Measurements from ENCODE around the gene C19orf73. TPM values are rescaled to one million over a fixed set of nuclear protein-coding genes. Genes with fewer than 3 reads are reported as not detected.

C19orf73 gene
- total and polyA plus RNA-seq, 8 donors: 3.4 to 4.2 (median 3.7) TPM; not detected in 5

DNA sequence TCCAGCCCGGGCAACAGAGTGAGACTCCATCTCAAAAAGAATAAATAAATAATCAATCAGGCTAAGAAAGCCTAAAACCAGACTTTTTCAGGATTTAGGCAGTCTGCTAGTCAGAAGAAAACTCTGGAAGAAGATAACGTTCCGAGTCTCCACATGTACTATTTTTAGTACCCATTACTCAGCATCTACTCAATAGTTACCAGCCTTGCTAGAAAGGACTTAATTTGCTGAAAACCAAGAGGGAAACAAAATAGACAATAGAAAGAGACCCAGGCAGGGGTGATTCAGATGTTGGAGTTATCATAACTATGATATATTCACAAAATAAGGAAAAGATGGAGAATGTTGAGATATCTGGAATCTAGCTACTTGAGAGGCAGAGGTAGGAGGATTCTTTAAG, 8.4 kb downstream of the C19orf73 start:
- Histone ChIP-seq H3K4me1 (peaks cover 12 to 34% (median 25%) of the 10 kb centered on the region in 4 donors), H3K36me3 (peaks cover 27 to 42% (median 40%) of the 10 kb centered on the region in 4 donors), H3K27me3 (no peaks in the 10 kb centered on the region), H3K9me3 (no peaks in the 10 kb centered on the region), H3K27ac (no peak overlapping the region), H3K4me3 (no peak overlapping the region)
- intact Hi-C loops (cut with DNase I; ENCODE audit: low total_unique reads): no loop called here
- WGBS, 5 donors: 27 to 42% (median 31%) methylated on average over 3 of the region's 3 CpGs
- no peak for DNase-seq
- TF ChIP-seq, protein P1, sequence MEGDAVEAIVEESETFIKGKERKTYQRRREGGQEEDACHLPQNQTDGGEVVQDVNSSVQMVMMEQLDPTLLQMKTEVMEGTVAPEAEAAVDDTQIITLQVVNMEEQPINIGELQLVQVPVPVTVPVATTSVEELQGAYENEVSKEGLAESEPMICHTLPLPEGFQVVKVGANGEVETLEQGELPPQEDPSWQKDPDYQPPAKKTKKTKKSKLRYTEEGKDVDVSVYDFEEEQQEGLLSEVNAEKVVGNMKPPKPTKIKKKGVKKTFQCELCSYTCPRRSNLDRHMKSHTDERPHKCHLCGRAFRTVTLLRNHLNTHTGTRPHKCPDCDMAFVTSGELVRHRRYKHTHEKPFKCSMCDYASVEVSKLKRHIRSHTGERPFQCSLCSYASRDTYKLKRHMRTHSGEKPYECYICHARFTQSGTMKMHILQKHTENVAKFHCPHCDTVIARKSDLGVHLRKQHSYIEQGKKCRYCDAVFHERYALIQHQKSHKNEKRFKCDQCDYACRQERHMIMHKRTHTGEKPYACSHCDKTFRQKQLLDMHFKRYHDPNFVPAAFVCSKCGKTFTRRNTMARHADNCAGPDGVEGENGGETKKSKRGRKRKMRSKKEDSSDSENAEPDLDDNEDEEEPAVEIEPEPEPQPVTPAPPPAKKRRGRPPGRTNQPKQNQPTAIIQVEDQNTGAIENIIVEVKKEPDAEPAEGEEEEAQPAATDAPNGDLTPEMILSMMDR (IDR thresholded peaks at IDR 0.05): no peak

DNA sequence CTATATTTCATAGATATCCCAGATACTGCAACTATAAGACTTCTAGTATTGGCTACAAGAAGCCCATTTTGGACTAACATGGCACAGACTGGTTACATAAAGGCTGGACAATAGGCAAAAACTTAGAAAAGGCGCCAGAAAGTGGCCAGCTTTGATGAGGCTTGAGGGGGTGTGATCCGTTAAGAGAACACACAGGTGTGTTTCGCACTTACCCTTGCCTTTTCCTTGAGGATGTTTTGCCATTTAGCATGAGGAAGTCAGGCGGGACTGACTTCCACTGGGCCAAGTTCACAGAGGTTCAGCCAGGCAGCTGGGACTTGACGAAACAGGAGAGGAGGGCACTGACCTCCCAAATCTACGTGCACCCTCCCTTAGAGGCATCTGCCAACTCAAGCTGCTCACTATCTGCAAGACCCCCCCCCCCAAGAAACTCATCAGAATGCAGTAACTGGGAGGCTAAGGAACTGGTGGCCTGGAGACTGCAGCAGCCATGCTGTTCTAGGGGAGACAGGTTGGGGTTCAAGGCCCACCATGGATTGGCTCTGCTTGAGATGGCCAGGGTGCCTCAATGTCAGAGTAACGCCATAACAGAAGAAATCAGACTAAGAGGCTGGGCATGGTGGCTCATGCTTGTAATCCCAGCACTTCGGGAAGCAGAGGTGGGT, 9.2 kb downstream of the C19orf73 start:
- H3K27me3 ChIP-seq: no peaks in the 10 kb centered on the region
- 80 to 86% (median 83%) methylated on average over 7 to 8 of the region's 8 CpGs for WGBS, 5 donors
- TF ChIP-seq, protein P1 (IDR thresholded peaks at IDR 0.05): no peak
- TF ChIP-seq EP300 (IDR thresholded peaks at IDR 0.05): no peak
- no peak for TF ChIP-seq POLR2AphosphoS5 (IDR thresholded peaks at IDR 0.05)
- TF ChIP-seq POLR2A (IDR thresholded peaks at IDR 0.05): no peak
- H3K36me3 ChIP-seq: peaks cover 36 to 51% (median 48%) of the 10 kb centered on the region in 4 donors
- H3K27ac ChIP-seq: no peak overlapping the region
- intact Hi-C loops (cut with DNase I; ENCODE audit: low total_unique reads): no loop called here
- DNase-seq: no peak
- no peak overlapping the region for H3K4me3 ChIP-seq
- H3K4me1 ChIP-seq: peaks cover 9 to 25% (median 18%) of the 10 kb centered on the region in 4 donors
- no peaks in the 10 kb centered on the region for H3K9me3 ChIP-seq

DNA sequence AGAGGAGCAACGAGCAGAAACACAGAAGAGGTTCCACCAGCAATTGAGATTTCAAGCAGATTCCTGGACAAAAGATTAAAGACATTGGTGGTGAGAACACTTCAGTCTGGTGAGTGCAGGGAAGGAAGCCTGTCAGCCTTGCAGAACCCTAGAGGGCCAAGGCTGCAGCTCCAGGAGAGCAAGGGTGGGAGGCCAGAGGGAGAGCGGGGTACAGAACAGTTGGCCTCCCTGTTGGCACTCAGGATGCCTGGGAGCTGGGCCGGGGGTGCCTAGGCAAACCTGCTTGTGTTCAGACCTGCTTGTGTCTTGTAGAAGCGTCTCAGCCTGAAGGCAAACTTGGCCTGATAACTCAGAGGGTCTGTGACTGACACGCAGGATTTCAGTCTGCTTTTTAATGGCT, 9.9 kb downstream of the C19orf73 start:
- TF ChIP-seq EP300 (IDR thresholded peaks at IDR 0.05) (no peak), POLR2A (IDR thresholded peaks at IDR 0.05) (no peak)
- WGBS, 5 donors: 58 to 82% (median 78%) methylated on average over 2 to 5 of the region's 5 CpGs
- peaks cover 43 to 57% (median 55%) of the 10 kb centered on the region in 4 donors for H3K36me3 ChIP-seq
- peaks cover 8 to 23% (median 15%) of the 10 kb centered on the region in 4 donors for H3K4me1 ChIP-seq
- no peak for DNase-seq
- no peak overlapping the region for H3K27ac ChIP-seq
- no peaks in the 10 kb centered on the region for H3K27me3 ChIP-seq
- intact Hi-C loops (cut with DNase I; ENCODE audit: low total_unique reads): no loop called here
- no peak overlapping the region for H3K4me3 ChIP-seq
- no peaks in the 10 kb centered on the region for H3K9me3 ChIP-seq

DNA sequence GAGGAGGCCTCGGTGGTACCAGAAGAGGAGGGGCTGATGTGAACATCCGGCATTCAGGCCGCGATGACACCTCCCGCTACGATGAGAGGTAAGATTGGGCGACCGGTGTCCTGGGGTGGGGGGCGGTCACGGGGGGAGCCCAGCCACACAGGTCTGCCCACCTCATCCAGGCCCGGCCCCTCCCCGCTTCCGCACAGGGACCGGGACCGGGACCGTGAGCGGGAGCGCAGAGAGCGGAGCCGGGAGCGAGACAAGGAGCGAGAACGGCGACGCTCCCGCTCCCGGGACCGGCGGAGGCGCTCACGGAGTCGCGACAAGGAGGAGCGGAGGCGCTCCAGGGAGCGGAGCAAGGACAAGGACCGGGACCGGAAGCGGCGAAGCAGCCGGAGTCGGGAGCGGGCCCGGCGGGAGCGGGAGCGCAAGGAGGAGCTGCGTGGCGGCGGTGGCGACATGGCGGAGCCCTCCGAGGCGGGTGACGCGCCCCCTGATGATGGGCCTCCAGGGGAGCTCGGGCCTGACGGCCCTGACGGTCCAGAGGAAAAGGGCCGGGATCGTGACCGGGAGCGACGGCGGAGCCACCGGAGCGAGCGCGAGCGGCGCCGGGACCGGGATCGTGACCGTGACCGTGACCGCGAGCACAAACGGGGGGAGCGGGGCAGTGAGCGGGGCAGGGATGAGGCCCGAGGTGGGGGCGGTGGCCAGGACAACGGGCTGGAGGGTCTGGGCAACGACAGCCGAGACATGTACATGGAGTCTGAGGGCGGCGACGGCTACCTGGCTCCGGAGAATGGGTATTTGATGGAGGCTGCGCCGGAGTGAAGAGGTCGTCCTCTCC, 11.1 kb downstream of the C19orf73 start:
- intact Hi-C loops (cut with DNase I; ENCODE audit: low total_unique reads): no loop called here
- Histone ChIP-seq H3K36me3 (peaks cover 55 to 69% (median 67%) of the 10 kb centered on the region in 4 donors), H3K4me3 (no peak overlapping the region), H3K27me3 (no peaks in the 10 kb centered on the region), H3K9me3 (no peaks in the 10 kb centered on the region), H3K4me1 (peaks cover 0 to 13% (median 5%) of the 10 kb centered on the region in 4 donors), H3K27ac (no peak overlapping the region)
- no peak for DNase-seq
- TF ChIP-seq POLR2AphosphoS5 (IDR thresholded peaks at IDR 0.05) (no peak), POLR2A (IDR thresholded peaks at IDR 0.05) (no peak), EP300 (IDR thresholded peaks at IDR 0.05) (no peak)
- TF ChIP-seq, protein P1 (IDR thresholded peaks at IDR 0.05): no peak
- WGBS, 5 donors: 94 to 96% (median 95%) methylated on average over 64 to 93 of the region's 93 CpGs
